DND-41 (cell line): ENCODE results near the gene GCH1.

Source experiments
- ATAC-seq: fragments of 200-7000 bp; cut with Tn5 transposase; 3 replicates; pipeline ENCODE4 v1.9.1; 2021; ENCODE audit warnings: low read depth; ENCODE audit not compliant: insufficient read depth
- DNase-seq: peaks from one replicate; pipeline ENCODE4 v3.0.0-alpha.2; 2020
- H2AFZ ChIP-seq: 2 replicates; pipeline ENCODE4 v1.6.0; 2012; ENCODE audit warnings: low read depth, low read length
- H3K27ac ChIP-seq: 2 replicates; pipeline ENCODE4 v1.5.1; 2012; ENCODE audit warnings: low read length, inconsistent platforms
- H3K27me3 ChIP-seq: fragments of 200-600 bp; sonication (generic); 2 replicates; pipeline ENCODE4 v1.6.0; 2012; ENCODE audit warnings: low read length, mild to moderate bottlenecking, inconsistent platforms; ENCODE audit not compliant: insufficient read depth, poor library complexity
- H3K36me3 ChIP-seq: 2 replicates; pipeline ENCODE4 v1.5.1; 2012; ENCODE audit warnings: low read length, inconsistent platforms; ENCODE audit not compliant: insufficient read depth
- H3K4me1 ChIP-seq: 2 replicates; pipeline ENCODE4 v1.5.1; 2012; ENCODE audit warnings: mild to moderate bottlenecking, low read length; ENCODE audit not compliant: insufficient read depth
- H3K4me2 ChIP-seq: 2 replicates; pipeline ENCODE4 v1.6.0; 2012; ENCODE audit warnings: mild to moderate bottlenecking, moderate library complexity, low read length, inconsistent platforms; ENCODE audit not compliant: insufficient read depth
- H3K4me3 ChIP-seq, 2 experiments: fragments of 200-600 bp in 1 of 2; shearing (Covaris generic) in 1 of 2; 2 replicates each; pipeline ENCODE4 v1.5.1; 2012 to 2016; ENCODE audit warnings: inconsistent platforms in 2 of 2, low read length in 2 of 2, mild to moderate bottlenecking in 2 of 2, low read depth in 1 of 2, moderate library complexity in 1 of 2
- H3K79me2 ChIP-seq: 2 replicates; pipeline ENCODE4 v1.6.0; 2012; ENCODE audit warnings: low read length, inconsistent platforms; ENCODE audit not compliant: insufficient read depth
- H3K9ac ChIP-seq: 2 replicates; pipeline ENCODE4 v1.6.0; 2012; ENCODE audit warnings: low read depth, mild to moderate bottlenecking, inconsistent platforms, low read length, moderate library complexity
- H3K9me3 ChIP-seq: 2 replicates; pipeline ENCODE4 v1.5.1; 2012; ENCODE audit warnings: low read length, moderate library complexity, mild to moderate bottlenecking, inconsistent platforms; ENCODE audit not compliant: insufficient read depth, severe bottlenecking
- H4K20me1 ChIP-seq: 2 replicates; pipeline ENCODE4 v1.6.0; 2012; ENCODE audit warnings: low read length; ENCODE audit not compliant: insufficient read depth
- EZH2 ChIP-seq: IDR thresholded peaks from 3 replicates; pipeline ENCODE4 v1.6.1; 2012; ENCODE audit warnings: borderline replicate concordance, low read depth, mild to moderate bottlenecking, moderate library complexity, low read length, inconsistent platforms; ENCODE audit not compliant: severe bottlenecking
- TF ChIP-seq, protein P1 (sequence below): IDR thresholded peaks from 2 replicates; pipeline ENCODE4 v1.5.1; 2012; ENCODE audit warnings: borderline replicate concordance, low read length, moderate library complexity, mild to moderate bottlenecking; ENCODE audit not compliant: poor library complexity, severe bottlenecking; ENCODE audit errors: extremely low read depth

GCH1 gene

GRCh38 chr14:54840336-54840735, 62.3 kb downstream of the GCH1 start:
- H3K4me3 ChIP-seq = no peak overlapping the region
- no peaks in the 10 kb centered on the region for H3K4me1 ChIP-seq
- H4K20me1 ChIP-seq = no peaks in the 10 kb centered on the region
- TF ChIP-seq EZH2 = no peak
- no peak overlapping the region for H3K4me2 ChIP-seq
- no peaks in the 10 kb centered on the region for H3K27me3 ChIP-seq
- H3K27ac ChIP-seq = no peak overlapping the region
- no peaks in the 10 kb centered on the region for H3K79me2 ChIP-seq
- no peaks in the 10 kb centered on the region for H3K9me3 ChIP-seq
- ATAC-seq (no peak), DNase-seq (no peak)
- no peak overlapping the region for H2AFZ ChIP-seq
- no peak overlapping the region for H3K9ac ChIP-seq
- peaks cover 9% of the 10 kb centered on the region; the same call in 1 of the 2 replicates for H3K36me3 ChIP-seq

DNA sequence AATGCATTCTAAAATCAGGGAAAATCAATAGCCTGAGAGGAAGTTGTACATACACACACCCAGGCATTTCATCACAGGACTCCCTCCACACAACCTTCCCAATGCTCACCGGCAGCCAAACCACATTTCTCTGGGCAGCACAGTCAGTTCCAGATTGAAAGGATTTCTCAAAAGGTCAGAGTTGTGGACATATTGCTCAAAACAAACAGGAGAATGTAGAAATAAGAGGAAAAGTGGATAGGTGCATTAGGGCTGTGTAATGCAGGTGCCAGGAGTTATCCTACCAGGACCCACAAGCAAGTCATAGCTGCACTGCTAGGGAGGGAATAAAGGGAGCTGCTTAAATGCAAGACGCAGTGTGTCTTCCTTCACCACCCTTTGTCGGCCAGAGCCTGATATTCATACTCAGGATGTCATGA, 62.9 kb downstream of the GCH1 start:
- H3K27me3 ChIP-seq = no peaks in the 10 kb centered on the region
- TF ChIP-seq, protein P1, sequence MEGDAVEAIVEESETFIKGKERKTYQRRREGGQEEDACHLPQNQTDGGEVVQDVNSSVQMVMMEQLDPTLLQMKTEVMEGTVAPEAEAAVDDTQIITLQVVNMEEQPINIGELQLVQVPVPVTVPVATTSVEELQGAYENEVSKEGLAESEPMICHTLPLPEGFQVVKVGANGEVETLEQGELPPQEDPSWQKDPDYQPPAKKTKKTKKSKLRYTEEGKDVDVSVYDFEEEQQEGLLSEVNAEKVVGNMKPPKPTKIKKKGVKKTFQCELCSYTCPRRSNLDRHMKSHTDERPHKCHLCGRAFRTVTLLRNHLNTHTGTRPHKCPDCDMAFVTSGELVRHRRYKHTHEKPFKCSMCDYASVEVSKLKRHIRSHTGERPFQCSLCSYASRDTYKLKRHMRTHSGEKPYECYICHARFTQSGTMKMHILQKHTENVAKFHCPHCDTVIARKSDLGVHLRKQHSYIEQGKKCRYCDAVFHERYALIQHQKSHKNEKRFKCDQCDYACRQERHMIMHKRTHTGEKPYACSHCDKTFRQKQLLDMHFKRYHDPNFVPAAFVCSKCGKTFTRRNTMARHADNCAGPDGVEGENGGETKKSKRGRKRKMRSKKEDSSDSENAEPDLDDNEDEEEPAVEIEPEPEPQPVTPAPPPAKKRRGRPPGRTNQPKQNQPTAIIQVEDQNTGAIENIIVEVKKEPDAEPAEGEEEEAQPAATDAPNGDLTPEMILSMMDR = no peak
- no peak for TF ChIP-seq EZH2
- H3K79me2 ChIP-seq = no peaks in the 10 kb centered on the region
- no peak for ATAC-seq
- no peak overlapping the region for H2AFZ ChIP-seq
- no peak for DNase-seq
- H3K4me2 ChIP-seq = no peak overlapping the region
- H3K36me3 ChIP-seq = peaks cover 9% of the 10 kb centered on the region; the same call in 1 of the 2 replicates
- H3K4me3 ChIP-seq = no peak overlapping the region
- H3K9ac ChIP-seq = no peak overlapping the region
- no peak overlapping the region for H3K27ac ChIP-seq
- H3K4me1 ChIP-seq = no peaks in the 10 kb centered on the region
- no peaks in the 10 kb centered on the region for H4K20me1 ChIP-seq
- H3K9me3 ChIP-seq = no peaks in the 10 kb centered on the region

DNA sequence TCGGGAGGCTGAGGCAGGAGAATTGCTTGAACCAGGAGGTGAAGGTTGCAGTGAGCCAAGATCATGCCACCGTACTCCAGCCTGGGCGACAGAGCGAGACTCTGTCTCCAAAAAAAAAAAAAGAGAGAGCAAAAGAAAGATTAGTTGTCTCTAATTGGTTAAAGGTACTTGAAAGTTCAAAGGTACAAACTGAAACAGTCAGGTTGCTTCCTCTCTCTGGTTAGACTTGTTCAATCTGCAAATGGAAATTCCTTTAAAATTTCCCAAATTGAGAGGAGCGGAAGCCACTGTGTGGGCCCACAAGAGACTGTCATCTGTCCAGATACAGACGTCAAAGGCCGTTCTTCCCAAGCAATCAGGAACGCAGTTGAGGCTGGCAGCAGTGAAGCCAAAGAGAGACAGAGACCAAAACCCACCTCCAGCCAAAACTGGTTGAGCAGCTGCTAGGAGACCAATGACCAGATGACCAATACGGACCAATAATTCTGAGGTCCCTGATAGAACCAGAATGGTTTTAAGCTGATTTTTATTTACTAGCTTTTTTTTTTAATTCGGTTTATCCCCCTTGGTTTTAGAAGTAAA, 63.6 kb downstream of the GCH1 start:
- Histone ChIP-seq H4K20me1 (no peaks in the 10 kb centered on the region), H3K27ac (no peak overlapping the region), H3K79me2 (no peaks in the 10 kb centered on the region), H3K4me2 (no peak overlapping the region), H2AFZ (no peak overlapping the region), H3K9me3 (no peaks in the 10 kb centered on the region), H3K27me3 (no peaks in the 10 kb centered on the region), H3K9ac (no peak overlapping the region), H3K4me3 (no peak overlapping the region), H3K36me3 (peaks cover 9% of the 10 kb centered on the region; the same call in 1 of the 2 replicates), H3K4me1 (no peaks in the 10 kb centered on the region)
- ATAC-seq = no peak
- no peak for DNase-seq
- TF ChIP-seq EZH2 = no peak
- TF ChIP-seq, protein P1 = no peak

- H3K9me3 ChIP-seq = no peaks in the 10 kb centered on the region
- DNase-seq = no peak
- H3K36me3 ChIP-seq = peaks cover 9% of the 10 kb centered on the region; the same call in 1 of the 2 replicates
- no peaks in the 10 kb centered on the region for H3K79me2 ChIP-seq
- ATAC-seq = no peak
- no peak overlapping the region for H3K4me2 ChIP-seq
- H3K4me1 ChIP-seq = no peaks in the 10 kb centered on the region
- H3K9ac ChIP-seq = no peak overlapping the region
- H3K4me3 ChIP-seq = no peak overlapping the region
- H2AFZ ChIP-seq = no peak overlapping the region
- H3K27ac ChIP-seq = no peak overlapping the region
- H3K27me3 ChIP-seq = no peaks in the 10 kb centered on the region
- H4K20me1 ChIP-seq = no peaks in the 10 kb centered on the region
- no peak for TF ChIP-seq EZH2
- TF ChIP-seq, protein P1 = no peak
These were observed 65.0 kb downstream of the GCH1 start for GRCh38 chr14:54837508-54838149.
